Measurements from ENCODE around the gene QPCT.

DNA sequence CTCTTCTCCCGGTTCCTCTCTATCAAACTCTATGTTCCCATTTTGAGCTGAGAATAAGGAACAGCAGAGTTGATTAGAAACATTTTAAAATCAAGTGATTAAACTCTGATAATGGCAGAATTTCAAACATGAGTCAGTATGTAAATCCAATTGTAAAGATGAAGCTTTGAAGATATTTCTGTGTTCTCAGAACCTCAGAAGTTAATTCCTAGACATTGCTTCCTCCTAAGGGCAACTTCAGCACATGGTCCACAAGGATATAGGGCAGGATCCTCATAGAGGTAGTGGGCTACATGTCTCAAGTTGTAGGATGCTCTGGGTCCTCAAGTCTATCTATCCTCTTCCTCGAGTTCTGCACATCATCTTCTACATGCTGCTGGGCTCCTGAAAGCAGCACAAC, 46.3 kb downstream of the QPCT start:
- TF ChIP-seq, protein P1, sequence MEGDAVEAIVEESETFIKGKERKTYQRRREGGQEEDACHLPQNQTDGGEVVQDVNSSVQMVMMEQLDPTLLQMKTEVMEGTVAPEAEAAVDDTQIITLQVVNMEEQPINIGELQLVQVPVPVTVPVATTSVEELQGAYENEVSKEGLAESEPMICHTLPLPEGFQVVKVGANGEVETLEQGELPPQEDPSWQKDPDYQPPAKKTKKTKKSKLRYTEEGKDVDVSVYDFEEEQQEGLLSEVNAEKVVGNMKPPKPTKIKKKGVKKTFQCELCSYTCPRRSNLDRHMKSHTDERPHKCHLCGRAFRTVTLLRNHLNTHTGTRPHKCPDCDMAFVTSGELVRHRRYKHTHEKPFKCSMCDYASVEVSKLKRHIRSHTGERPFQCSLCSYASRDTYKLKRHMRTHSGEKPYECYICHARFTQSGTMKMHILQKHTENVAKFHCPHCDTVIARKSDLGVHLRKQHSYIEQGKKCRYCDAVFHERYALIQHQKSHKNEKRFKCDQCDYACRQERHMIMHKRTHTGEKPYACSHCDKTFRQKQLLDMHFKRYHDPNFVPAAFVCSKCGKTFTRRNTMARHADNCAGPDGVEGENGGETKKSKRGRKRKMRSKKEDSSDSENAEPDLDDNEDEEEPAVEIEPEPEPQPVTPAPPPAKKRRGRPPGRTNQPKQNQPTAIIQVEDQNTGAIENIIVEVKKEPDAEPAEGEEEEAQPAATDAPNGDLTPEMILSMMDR (IDR thresholded peaks at IDR 0.05), result no peak
- no peak for TF ChIP-seq POLR2A (IDR thresholded peaks at IDR 0.05)

Measured in heart left ventricle (tissue), 13 donors.